Parathyroid adenoma (tissue), 2 donors: Measurements from ENCODE around the gene PEPD.

Experiments used
- H2AFZ ChIP-seq: fragments of 300-600 bp; sonication (generic); one replicate; pipeline ENCODE4 v1.7.0; 2017; ENCODE audit warnings: antibody characterized with exemption, mild to moderate bottlenecking
- H3K27ac ChIP-seq: fragments of 300-600 bp; sonication (generic); one replicate; pipeline ENCODE4 v1.7.0; 2017
- H3K27me3 ChIP-seq: fragments of 300-600 bp; sonication (generic); one replicate; pipeline ENCODE4 v1.7.0; 2017; ENCODE audit warnings: low read length; ENCODE audit not compliant: control insufficient read depth, insufficient read depth
- H3K36me3 ChIP-seq: fragments of 300-600 bp; sonication (generic); one replicate; pipeline ENCODE4 v1.7.0; 2017; ENCODE audit warnings: low read length; ENCODE audit not compliant: control insufficient read depth, insufficient read depth
- H3K4me1 ChIP-seq: fragments of 300-600 bp; sonication (generic); one replicate; pipeline ENCODE4 v1.7.0; 2017; ENCODE audit warnings: control low read depth
- H3K4me2 ChIP-seq: fragments of 300-600 bp; sonication (generic); one replicate; pipeline ENCODE4 v1.7.0; 2017; ENCODE audit warnings: low read length
- H3K4me3 ChIP-seq: fragments of 300-600 bp; sonication (generic); one replicate; pipeline ENCODE4 v1.7.0; 2017; ENCODE audit warnings: low read depth, low read length
- H3K79me2 ChIP-seq: fragments of 300-600 bp; sonication (generic); one replicate; pipeline ENCODE4 v1.7.0; 2017; ENCODE audit warnings: control low read depth
- H3K9ac ChIP-seq: fragments of 300-600 bp; sonication (generic); one replicate; pipeline ENCODE4 v1.7.0; 2017; ENCODE audit warnings: mild to moderate bottlenecking
- H3K9me3 ChIP-seq: fragments of 300-600 bp; sonication (generic); one replicate; pipeline ENCODE4 v1.7.0; 2017; ENCODE audit warnings: low read length; ENCODE audit not compliant: control insufficient read depth
- TF ChIP-seq, protein P1 (sequence below): fragments of 300-600 bp; sonication (generic); IDR thresholded peaks from one replicate; pipeline ENCODE4 v1.7.0; 2017; ENCODE audit warnings: antibody characterized with exemption, mild to moderate bottlenecking
- donor health status: primary hyperparathyroidism.

PEPD gene

DNA sequence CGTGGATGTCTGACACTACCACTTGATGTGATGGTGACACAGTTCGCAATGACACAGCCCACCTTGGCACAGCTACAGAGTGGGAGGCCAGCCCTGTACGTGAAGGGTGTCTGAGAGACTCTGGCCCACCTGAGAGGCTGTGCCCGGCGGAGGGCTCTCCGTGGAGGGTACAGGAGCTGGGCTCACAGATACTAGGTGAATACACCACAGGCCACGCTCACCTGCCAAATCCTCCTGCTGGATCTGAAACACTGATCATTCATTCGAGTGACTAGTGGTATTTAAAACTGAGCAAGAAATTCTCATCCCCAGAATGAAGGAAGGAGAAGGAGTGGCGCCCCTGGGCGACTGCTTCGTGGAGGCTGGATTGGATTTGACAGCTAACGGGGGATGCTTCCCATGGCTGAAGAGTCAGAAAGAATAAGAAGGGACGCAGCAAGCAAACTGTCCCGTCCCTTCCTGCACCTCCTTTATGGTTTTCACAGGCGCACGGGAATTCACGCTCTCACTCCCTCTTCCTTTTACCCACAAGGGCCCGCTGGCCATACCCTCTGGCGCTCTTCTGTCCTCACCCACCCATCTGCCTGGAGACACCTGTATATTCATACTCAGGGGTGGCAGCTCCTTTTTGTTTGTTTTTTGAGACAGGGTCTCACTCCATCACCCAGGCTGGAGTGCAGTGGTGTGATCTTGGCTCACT is 123.1 kb downstream of the PEPD start:
- no peak overlapping the region for H3K9ac ChIP-seq
- H3K79me2 ChIP-seq, result no peaks in the 10 kb centered on the region
- TF ChIP-seq, protein P1, sequence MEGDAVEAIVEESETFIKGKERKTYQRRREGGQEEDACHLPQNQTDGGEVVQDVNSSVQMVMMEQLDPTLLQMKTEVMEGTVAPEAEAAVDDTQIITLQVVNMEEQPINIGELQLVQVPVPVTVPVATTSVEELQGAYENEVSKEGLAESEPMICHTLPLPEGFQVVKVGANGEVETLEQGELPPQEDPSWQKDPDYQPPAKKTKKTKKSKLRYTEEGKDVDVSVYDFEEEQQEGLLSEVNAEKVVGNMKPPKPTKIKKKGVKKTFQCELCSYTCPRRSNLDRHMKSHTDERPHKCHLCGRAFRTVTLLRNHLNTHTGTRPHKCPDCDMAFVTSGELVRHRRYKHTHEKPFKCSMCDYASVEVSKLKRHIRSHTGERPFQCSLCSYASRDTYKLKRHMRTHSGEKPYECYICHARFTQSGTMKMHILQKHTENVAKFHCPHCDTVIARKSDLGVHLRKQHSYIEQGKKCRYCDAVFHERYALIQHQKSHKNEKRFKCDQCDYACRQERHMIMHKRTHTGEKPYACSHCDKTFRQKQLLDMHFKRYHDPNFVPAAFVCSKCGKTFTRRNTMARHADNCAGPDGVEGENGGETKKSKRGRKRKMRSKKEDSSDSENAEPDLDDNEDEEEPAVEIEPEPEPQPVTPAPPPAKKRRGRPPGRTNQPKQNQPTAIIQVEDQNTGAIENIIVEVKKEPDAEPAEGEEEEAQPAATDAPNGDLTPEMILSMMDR, result no peak
- H3K27me3 ChIP-seq, result no peaks in the 10 kb centered on the region
- H3K4me1 ChIP-seq, result no peaks in the 10 kb centered on the region
- H3K4me2 ChIP-seq, result no peak overlapping the region
- H2AFZ ChIP-seq, result no peak overlapping the region
- H3K4me3 ChIP-seq, result no peak overlapping the region
- no peak overlapping the region for H3K27ac ChIP-seq
- H3K36me3 ChIP-seq, result no peaks in the 10 kb centered on the region
- no peaks in the 10 kb centered on the region for H3K9me3 ChIP-seq

- Histone ChIP-seq H3K4me1 (peaks cover under 1% of the 10 kb centered on the region), H2AFZ (no peak overlapping the region), H3K4me3 (no peak overlapping the region), H3K27ac (no peak overlapping the region), H3K9ac (no peak overlapping the region), H3K27me3 (no peaks in the 10 kb centered on the region), H3K9me3 (no peaks in the 10 kb centered on the region), H3K4me2 (no peak overlapping the region), H3K36me3 (no peaks in the 10 kb centered on the region), H3K79me2 (no peaks in the 10 kb centered on the region)
- TF ChIP-seq, protein P1, result no peak
Measured at GRCh38 chr19:33397536-33398360, 123.8 kb downstream of the PEPD start.

DNA sequence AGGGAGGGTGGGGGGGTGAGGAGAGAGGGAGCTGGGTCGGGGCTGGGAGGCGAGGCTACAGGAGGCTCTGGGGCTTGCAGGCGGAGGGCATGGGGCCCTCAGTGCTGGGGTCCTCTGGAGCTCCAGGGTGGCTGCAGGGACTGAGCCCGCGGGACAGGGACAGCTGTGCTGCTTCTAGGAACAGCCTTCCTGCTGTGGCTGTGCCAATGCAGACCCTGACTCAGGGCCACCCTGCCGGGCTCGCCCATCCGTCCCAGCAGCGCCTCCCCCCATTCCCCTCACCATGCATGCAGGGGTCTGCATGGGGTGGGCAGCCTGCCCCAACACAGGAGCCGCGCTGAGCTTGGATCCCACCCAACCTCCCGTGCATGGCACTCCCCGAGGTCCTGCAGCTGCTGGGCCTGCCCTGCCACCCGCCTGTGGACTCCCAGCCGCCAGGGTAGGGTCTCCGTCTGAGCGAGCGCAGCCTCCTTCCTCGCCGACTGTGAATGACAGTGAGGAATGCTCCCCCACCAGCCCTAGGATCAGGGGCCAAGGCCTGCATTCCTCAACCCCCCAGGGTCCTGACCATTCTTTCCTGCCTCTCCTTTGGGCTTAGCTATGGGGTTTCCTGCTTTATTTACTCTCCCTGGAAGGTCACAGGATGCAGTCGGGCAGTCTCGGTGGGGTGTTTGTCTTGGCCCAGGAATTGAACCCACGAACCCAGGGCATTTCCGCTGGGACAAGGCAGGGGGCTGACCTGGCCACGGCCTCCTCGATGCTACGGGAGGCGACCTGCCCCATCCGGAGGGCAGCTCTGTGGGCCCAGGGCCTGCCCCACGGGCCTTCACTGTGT is 124.7 kb downstream of the PEPD start:
- Histone ChIP-seq H3K79me2 (no peaks in the 10 kb centered on the region), H3K27me3 (no peaks in the 10 kb centered on the region), H3K27ac (no peak overlapping the region), H2AFZ (no peak overlapping the region), H3K9ac (no peak overlapping the region), H3K36me3 (no peaks in the 10 kb centered on the region), H3K4me2 (no peak overlapping the region), H3K4me3 (no peak overlapping the region), H3K9me3 (no peaks in the 10 kb centered on the region), H3K4me1 (peaks cover 3% of the 10 kb centered on the region)
- TF ChIP-seq, protein P1, result no peak

DNA sequence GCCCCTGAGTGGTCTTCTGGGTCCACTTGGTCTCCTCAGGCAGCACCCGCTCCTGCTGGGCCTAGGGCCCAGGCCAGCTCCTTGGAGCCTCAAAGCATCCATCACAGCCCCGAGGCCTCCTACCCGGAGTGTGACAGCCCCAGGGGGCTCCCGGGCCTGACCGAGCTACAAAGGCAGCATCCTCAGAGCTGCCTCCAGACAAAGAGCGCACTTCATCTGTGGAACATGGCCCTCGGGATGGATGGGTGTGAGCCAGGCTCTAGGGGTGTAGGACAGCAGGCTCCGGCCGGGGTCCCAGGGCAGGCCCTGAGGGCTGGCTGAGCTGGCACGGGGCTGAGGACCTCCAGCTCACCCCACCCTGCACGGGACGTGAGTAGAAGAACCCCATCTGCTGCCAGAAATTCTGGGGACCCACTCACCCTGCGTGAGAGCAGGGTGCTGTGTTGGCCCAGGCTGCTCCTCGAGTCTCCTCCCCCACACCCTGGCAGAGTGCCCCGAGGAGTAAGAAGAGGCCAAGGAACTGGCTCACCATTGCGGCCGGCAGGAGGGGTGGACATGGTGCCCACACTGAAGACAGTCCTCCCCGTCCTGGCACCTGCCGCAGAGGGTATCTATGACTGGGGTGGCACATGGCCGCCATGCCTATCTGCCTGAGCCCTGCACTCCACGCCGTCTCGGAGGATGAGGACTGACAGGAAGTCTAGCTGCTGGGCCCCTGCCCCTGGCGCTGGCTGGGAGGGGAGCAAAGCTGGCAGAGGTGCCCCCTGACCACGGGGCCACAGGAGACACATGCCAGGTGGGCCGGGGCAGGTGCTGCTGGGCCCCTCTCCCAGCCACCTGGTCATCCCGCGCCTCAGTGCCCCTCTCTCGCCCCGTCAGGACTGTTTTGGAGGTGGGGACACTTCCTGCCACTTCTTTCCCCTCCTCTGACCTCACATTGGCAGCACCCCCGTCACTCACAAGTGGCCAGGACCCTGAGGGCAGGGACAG is 125.7 kb downstream of the PEPD start:
- Histone ChIP-seq H3K9ac (no peak overlapping the region), H3K27me3 (no peaks in the 10 kb centered on the region), H3K79me2 (no peaks in the 10 kb centered on the region), H2AFZ (no peak overlapping the region), H3K27ac (no peak overlapping the region), H3K4me3 (no peak overlapping the region), H3K9me3 (no peaks in the 10 kb centered on the region), H3K4me1 (peaks cover 3% of the 10 kb centered on the region), H3K4me2 (no peak overlapping the region), H3K36me3 (no peaks in the 10 kb centered on the region)
- TF ChIP-seq, protein P1, result no peak
